NB4 (cell line): ENCODE data around the gene HTR1D.

ENCODE experiments used
- POLR2A ChIP-seq: IDR thresholded peaks from 2 replicates; pipeline ENCODE4 v1.6.1; 2011; ENCODE audit warnings: mild to moderate bottlenecking; ENCODE audit not compliant: insufficient read length; ENCODE audit errors: extremely low read depth
- TF ChIP-seq, protein P1 (sequence below): IDR thresholded peaks from one replicate; pipeline ENCODE4 v1.5.1; 2012; ENCODE audit warnings: low read depth, low read length
- TF ChIP-seq, protein P2 (sequence below): IDR thresholded peaks from 2 replicates; pipeline ENCODE4 v1.6.1; 2011; ENCODE audit warnings: low read depth, low read length

- TF ChIP-seq, protein P1, sequence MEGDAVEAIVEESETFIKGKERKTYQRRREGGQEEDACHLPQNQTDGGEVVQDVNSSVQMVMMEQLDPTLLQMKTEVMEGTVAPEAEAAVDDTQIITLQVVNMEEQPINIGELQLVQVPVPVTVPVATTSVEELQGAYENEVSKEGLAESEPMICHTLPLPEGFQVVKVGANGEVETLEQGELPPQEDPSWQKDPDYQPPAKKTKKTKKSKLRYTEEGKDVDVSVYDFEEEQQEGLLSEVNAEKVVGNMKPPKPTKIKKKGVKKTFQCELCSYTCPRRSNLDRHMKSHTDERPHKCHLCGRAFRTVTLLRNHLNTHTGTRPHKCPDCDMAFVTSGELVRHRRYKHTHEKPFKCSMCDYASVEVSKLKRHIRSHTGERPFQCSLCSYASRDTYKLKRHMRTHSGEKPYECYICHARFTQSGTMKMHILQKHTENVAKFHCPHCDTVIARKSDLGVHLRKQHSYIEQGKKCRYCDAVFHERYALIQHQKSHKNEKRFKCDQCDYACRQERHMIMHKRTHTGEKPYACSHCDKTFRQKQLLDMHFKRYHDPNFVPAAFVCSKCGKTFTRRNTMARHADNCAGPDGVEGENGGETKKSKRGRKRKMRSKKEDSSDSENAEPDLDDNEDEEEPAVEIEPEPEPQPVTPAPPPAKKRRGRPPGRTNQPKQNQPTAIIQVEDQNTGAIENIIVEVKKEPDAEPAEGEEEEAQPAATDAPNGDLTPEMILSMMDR = no peak
- no peak for TF ChIP-seq POLR2A
- TF ChIP-seq, protein P2, sequence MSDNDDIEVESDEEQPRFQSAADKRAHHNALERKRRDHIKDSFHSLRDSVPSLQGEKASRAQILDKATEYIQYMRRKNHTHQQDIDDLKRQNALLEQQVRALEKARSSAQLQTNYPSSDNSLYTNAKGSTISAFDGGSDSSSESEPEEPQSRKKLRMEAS = no peak
Measured at GRCh38 chr1:23249787-23250454, 32.6 kb upstream of the HTR1D start.
